Gastrocnemius medialis (tissue), 4 donors: ENCODE results near the gene SP110. TPM values are rescaled to one million over a fixed set of nuclear protein-coding genes. Genes with fewer than 3 reads are reported as not detected.

Experiments used
- ATAC-seq, 2 donors: fragments of 150-250 bp; one replicate each; pipeline ENCODE4 v1.9.1; 2016
- DNase-seq, 2 donors: peaks; one replicate each; pipeline ENCODE4 v3.0.0-alpha.2; 2019
- H3K27ac ChIP-seq, 4 donors: fragments of 200-600 bp; sonication (generic); 1 replicate in 1 of 4; 2 replicates in 3 of 4; pipeline ENCODE4 v1.5.1; 2016 to 2018; ENCODE audit warnings: mild to moderate bottlenecking in 2 of 4, moderate library complexity in 1 of 4
- H3K27me3 ChIP-seq, 3 donors: fragments of 200-600 bp; sonication (generic) in 2 of 3; 1 replicate in 1 of 3; 2 replicates in 2 of 3; pipeline versions ENCODE4 v1.5.1 to v1.6.0; 2016 to 2019; ENCODE audit warnings: mild to moderate bottlenecking in 1 of 3, moderate library complexity in 1 of 3
- H3K36me3 ChIP-seq, 2 donors: fragments of 200-600 bp; sonication (generic) in 1 of 2; one replicate each; pipeline ENCODE4 v1.5.1; 2017 to 2018
- H3K4me1 ChIP-seq, 2 donors: fragments of 200-600 bp; sonication (generic) in 1 of 2; one replicate each; pipeline ENCODE4 v1.5.1; 2016 to 2017; ENCODE audit warnings: mild to moderate bottlenecking in 2 of 2
- H3K4me3 ChIP-seq, 4 donors: fragments of 200-600 bp; sonication (generic) in 3 of 4; 1 replicate in 1 of 4; 2 replicates in 3 of 4; pipeline ENCODE4 v1.5.1; 2016 to 2019; ENCODE audit warnings: mild to moderate bottlenecking in 2 of 4
- H3K9me3 ChIP-seq, 3 donors: fragments of 200-600 bp; sonication (generic) in 2 of 3; 1 replicate in 1 of 3; 2 replicates in 2 of 3; pipeline ENCODE4 v1.5.1; 2016 to 2019
- POLR2A ChIP-seq, 2 donors: fragments of 450-650 bp; IDR thresholded peaks; one replicate each; pipeline ENCODE4 v1.6.1; 2017; ENCODE audit warnings: antibody characterized with exemption in 2 of 2, mild to moderate bottlenecking in 2 of 2, moderate library complexity in 2 of 2
- in situ Hi-C, 4 donors: fragments of 200-750 bp; cut with MboI; loops; one replicate each; pipeline versions ENCODE4 v1.15.0 to v1.8.0; 2017; ENCODE audit warnings: low sequenced_read_pairs in 4 of 4
- intact Hi-C: fragments of 100-400 bp; cut with DNase I; formaldehyde crosslinking; loops from one replicate; pipeline ENCODE4 v1.15.1; 2023; ENCODE audit warnings: low total_unique reads
- total RNA-seq, 4 donors: library from RNA; depleted of rRNA; stranded (reverse); fragments of >200 nt; gene quantifications; one replicate each; pipeline versions ENCODE4 v1.1.0 to v1.2.3, GENCODE V29; 2016
- TF ChIP-seq, protein P1 (sequence below), 5 experiments: fragments of 450-650 bp in 3 of 5; fragments of 200-600 bp in 2 of 5; sonication (generic) in 2 of 5; IDR thresholded peaks in 4 of 5; conservative IDR thresholded peaks in 1 of 5; 1 replicate in 4 of 5; 2 replicates in 1 of 5; pipeline ENCODE4 v1.5.1; 2016 to 2019; ENCODE audit warnings: antibody characterized with exemption in 5 of 5, mild to moderate bottlenecking in 3 of 5, moderate library complexity in 3 of 5

Gene SP110
- total RNA-seq, 4 donors from 2014 or later = 3.0 to 7.0 (median 6.5) TPM

DNA sequence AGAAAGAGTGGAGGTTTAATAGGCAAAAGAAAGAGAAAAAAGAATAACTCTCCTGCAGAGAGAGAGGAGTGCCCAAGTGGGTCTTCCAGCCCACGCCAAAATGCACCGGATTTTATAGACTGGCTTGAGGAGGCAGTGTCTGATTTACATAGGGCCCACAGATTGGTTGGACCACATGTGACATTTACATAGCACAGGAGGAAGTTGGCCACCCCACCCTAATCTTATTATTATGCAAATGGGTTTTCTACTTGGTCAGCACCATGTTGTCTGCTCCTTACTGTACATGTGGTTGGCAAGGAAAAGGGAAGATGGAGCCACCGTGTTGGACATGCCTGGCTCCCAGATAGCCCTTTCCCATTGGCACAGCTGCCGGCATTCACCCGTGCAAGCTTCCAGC, 56.8 kb downstream of the SP110 start:
- Histone ChIP-seq H3K9me3 (no peaks in the 10 kb centered on the region), H3K36me3 (no peaks in the 10 kb centered on the region), H3K27ac (no peak overlapping the region), H3K4me3 (no peak overlapping the region), H3K4me1 (no peaks in the 10 kb centered on the region), H3K27me3 (no peaks in the 10 kb centered on the region)
- in situ Hi-C loops (no loop called here), intact Hi-C loops (loop anchor here (5.0 kb wide), 1 partner anchor 96 kb away; the partner anchor contains the start of gene SLC16A14)
- ATAC-seq = no peak
- no peak for DNase-seq
- TF ChIP-seq POLR2A (IDR thresholded peaks at IDR 0.05) = no peak
- TF ChIP-seq, protein P1, sequence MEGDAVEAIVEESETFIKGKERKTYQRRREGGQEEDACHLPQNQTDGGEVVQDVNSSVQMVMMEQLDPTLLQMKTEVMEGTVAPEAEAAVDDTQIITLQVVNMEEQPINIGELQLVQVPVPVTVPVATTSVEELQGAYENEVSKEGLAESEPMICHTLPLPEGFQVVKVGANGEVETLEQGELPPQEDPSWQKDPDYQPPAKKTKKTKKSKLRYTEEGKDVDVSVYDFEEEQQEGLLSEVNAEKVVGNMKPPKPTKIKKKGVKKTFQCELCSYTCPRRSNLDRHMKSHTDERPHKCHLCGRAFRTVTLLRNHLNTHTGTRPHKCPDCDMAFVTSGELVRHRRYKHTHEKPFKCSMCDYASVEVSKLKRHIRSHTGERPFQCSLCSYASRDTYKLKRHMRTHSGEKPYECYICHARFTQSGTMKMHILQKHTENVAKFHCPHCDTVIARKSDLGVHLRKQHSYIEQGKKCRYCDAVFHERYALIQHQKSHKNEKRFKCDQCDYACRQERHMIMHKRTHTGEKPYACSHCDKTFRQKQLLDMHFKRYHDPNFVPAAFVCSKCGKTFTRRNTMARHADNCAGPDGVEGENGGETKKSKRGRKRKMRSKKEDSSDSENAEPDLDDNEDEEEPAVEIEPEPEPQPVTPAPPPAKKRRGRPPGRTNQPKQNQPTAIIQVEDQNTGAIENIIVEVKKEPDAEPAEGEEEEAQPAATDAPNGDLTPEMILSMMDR (IDR thresholded peaks at IDR 0.05 in 4 of 5, conservative IDR thresholded peaks at IDR 0.05 in 1 of 5) = no peak

DNA sequence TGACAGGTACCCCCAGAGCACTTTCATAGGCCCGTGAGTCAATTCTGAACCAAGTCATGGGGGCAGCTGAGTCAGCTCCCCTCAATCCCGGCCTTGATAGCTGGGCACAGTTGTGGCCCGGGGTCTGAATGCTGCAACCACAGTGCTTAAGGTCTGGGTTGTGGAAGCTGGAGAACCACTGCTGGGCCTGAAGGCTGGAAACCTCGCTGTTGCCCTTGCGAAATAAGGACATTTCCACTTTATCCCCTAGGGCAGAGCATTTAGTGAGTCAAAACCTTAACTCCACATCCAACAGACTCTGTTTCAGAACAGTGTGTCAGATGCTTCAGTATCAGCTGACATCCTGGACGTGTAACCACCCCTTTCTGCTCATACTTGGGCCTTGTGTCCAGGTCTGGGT, 58.6 kb downstream of the SP110 start:
- no peaks in the 10 kb centered on the region for H3K4me1 ChIP-seq
- no peak overlapping the region for H3K27ac ChIP-seq
- H3K36me3 ChIP-seq = no peaks in the 10 kb centered on the region
- no peaks in the 10 kb centered on the region for H3K27me3 ChIP-seq
- ATAC-seq (no peak), DNase-seq (no peak)
- intact Hi-C loops (loop anchor here (2.0 to 5.0 kb wide), 2 partner anchors 94 to 152 kb away; partner anchors contain the start of gene SLC16A14), in situ Hi-C loops (no loop called here)
- H3K4me3 ChIP-seq = no peak overlapping the region
- no peaks in the 10 kb centered on the region for H3K9me3 ChIP-seq
- TF ChIP-seq POLR2A (IDR thresholded peaks at IDR 0.05) = no peak
- TF ChIP-seq, protein P1 (IDR thresholded peaks at IDR 0.05 in 4 of 5, conservative IDR thresholded peaks at IDR 0.05 in 1 of 5) = no peak

DNA sequence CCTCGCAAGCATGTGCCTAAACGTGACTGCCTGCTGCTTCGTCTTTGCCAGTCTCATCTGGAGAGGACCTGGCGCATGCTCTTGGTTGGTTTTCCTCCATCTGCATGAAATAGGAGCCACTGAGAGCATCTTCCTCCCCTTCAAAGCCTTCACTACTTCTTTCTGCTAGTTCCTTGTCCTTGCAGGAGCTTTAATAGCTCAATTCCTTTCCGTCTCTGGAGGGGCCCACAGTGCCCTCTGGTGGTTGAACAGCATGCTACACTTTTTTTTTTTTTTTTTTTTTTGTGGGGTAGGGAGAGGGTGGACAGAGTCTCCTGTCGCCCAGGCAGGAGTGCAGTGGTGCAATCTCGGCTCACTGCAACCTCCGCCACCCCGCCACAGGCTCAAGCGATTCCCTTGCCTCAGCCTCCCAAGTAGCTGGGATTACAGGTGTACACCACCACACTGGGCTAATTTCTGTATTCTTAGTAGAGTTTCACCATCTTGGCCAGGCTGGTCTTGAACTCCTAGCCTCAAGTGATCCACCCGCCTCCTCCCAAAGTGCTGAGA, 59.6 kb downstream of the SP110 start:
- no peaks in the 10 kb centered on the region for H3K9me3 ChIP-seq
- no peak overlapping the region for H3K27ac ChIP-seq
- ATAC-seq (peak in 1 of 2 donors; percentile 51), DNase-seq (no peak)
- H3K27me3 ChIP-seq = no peaks in the 10 kb centered on the region
- no peak for TF ChIP-seq POLR2A (IDR thresholded peaks at IDR 0.05)
- TF ChIP-seq, protein P1 (IDR thresholded peaks at IDR 0.05 in 4 of 5, conservative IDR thresholded peaks at IDR 0.05 in 1 of 5) = peak; percentile 19 to 75 (median 63)
- intact Hi-C loops = loop anchor here (2.0 to 5.0 kb wide), 2 partner anchors 93 to 151 kb away; partner anchors contain the start of gene SLC16A14
- no peaks in the 10 kb centered on the region for H3K36me3 ChIP-seq
- in situ Hi-C loops = no loop called here
- no peaks in the 10 kb centered on the region for H3K4me1 ChIP-seq
- no peak overlapping the region for H3K4me3 ChIP-seq

DNA sequence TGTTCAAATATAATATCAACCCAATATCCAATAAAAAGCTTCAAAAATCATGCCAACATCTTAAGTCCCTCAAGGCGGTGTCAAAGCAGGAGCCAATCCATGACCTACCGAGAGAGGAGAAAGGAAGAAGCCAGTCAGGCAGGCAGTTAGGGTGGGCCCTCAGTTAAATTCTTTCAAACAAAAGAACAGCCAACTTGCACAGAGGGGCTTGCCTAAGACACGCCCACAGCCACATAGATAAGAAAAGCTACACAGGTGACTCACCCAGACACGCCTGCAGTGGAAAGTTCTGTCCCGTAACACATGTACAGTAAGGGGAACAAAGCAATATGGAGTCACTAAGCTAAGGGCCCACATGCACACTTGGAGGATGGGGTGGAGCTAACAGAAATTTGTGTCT, 61.3 kb downstream of the SP110 start:
- DNase-seq (no peak), ATAC-seq (no peak)
- Histone ChIP-seq H3K9me3 (no peaks in the 10 kb centered on the region), H3K4me3 (no peak overlapping the region), H3K36me3 (no peaks in the 10 kb centered on the region), H3K27me3 (no peaks in the 10 kb centered on the region), H3K4me1 (no peaks in the 10 kb centered on the region), H3K27ac (no peak overlapping the region)
- intact Hi-C loops = no loop called here
- in situ Hi-C loops = no loop called here
- TF ChIP-seq, protein P1 (IDR thresholded peaks at IDR 0.05 in 4 of 5, conservative IDR thresholded peaks at IDR 0.05 in 1 of 5) = no peak
- no peak for TF ChIP-seq POLR2A (IDR thresholded peaks at IDR 0.05)
